ENCODE measurements around the gene C9orf78. TPM values are rescaled to one million over a fixed set of nuclear protein-coding genes. Genes with fewer than 3 reads are reported as not detected.

C9orf78 gene
- total and polyA plus RNA-seq, 2 experiments from 2014 or later: 46.8 to 80.7 TPM

DNA sequence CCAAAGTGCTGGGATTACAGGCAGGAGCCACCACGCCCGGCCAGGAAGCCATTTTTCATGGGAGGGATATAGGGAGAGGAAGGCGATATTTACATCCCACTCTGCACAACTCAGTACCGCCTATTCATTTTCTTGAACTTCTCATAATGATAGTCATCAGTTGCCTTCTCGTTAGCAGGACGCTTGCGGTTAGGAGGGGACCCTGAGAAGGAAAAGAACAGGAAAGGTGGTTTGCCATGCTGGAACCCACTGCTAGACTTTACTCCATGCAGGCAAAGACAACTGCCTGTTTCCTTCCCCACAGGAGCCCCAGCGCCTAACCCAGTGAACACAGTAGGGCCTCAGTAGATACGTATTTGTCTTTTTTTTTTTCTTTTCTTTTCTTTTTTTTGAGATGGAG, 7.0 kb downstream of the C9orf78 start:
- Histone ChIP-seq H3K27me3 (replicated peaks; ENCODE audit: insufficient read depth) (no peaks in the 10 kb centered on the region), H4K20me1 (ENCODE audit: insufficient read depth) (no peaks in the 10 kb centered on the region), H3K4me1 (ENCODE audit: insufficient read depth) (no peaks in the 10 kb centered on the region), H3K9me2 (ENCODE audit: insufficient read depth) (no peaks in the 10 kb centered on the region), H3K27ac (no peak overlapping the region), H3K79me2 (ENCODE audit: insufficient read depth) (peaks cover 5% of the 10 kb centered on the region), H3K4me2 (ENCODE audit: unreplicated experiment) (no peak overlapping the region), H3K9ac (no peak overlapping the region), H3K4me3 (no peak overlapping the region), H3F3A (ENCODE audit: insufficient read depth) (peaks cover 10% of the 10 kb centered on the region; the same call in 1 of the 2 replicates), H3K36me3 (ENCODE audit: low read depth) (peaks cover 31% of the 10 kb centered on the region; the same call in 1 of the 2 replicates), H2AFZ (no peak overlapping the region), H3K9me3 (ENCODE audit: low read depth) (no peaks in the 10 kb centered on the region)
- DNase-seq: no peak
- in situ Hi-C loops (cut with MboI): no loop called here
- 93 to 95% methylated on average over 9 of the region's 9 CpGs for whole genome bisulfite sequencing, 2 experiments (ENCODE audit: low coverage in 1 of 2, low lambda C conversion rate in 2 of 2, missing lambda C conversion rate in 2 of 2)
- TF ChIP-seq EZH2phosphoT487 (IDR thresholded peaks at IDR 0.05; ENCODE audit: insufficient read depth, low read depth) (no peak), EZH2 (IDR thresholded peaks at IDR 0.05; ENCODE audit: insufficient read depth, poor library complexity, severe bottlenecking) (no peak)

DNA sequence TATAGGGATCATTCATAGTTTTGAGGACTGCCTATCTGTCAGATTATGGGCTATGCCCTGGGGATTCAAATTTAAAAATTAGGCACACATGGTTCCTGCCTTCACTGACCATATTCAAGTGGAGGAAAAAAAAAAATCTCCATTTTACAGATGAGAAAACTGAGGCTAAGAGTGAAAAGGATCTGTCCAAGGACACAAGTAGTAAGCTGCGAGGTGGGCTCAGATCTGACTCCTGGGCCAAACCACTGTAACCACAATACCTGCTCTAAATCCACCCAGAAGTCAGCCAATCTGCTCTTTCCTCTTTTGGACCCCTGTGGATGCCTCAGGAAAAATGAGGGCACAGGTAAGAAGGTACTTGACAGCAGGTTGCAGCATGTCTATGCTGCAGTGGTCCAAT, 8.3 kb downstream of the C9orf78 start:
- Histone ChIP-seq H3K4me2 (ENCODE audit: unreplicated experiment) (no peak overlapping the region), H3K79me2 (ENCODE audit: insufficient read depth) (peaks cover 15% of the 10 kb centered on the region), H4K20me1 (ENCODE audit: insufficient read depth) (no peaks in the 10 kb centered on the region), H3K4me1 (ENCODE audit: insufficient read depth) (no peaks in the 10 kb centered on the region), H2AFZ (no peak overlapping the region), H3K9ac (no peak overlapping the region), H3K27me3 (replicated peaks; ENCODE audit: insufficient read depth) (no peaks in the 10 kb centered on the region), H3K4me3 (no peak overlapping the region), H3K36me3 (ENCODE audit: low read depth) (peaks cover 23% of the 10 kb centered on the region; the same call in 1 of the 2 replicates), H3K9me2 (ENCODE audit: insufficient read depth) (no peaks in the 10 kb centered on the region), H3K9me3 (ENCODE audit: low read depth) (no peaks in the 10 kb centered on the region), H3F3A (ENCODE audit: insufficient read depth) (peaks cover 10% of the 10 kb centered on the region; the same call in 1 of the 2 replicates), H3K27ac (no peak overlapping the region)
- WGBS, 2 experiments (ENCODE audit: low coverage in 1 of 2, low lambda C conversion rate in 2 of 2, missing lambda C conversion rate in 2 of 2): 97 to 100% methylated on average over 1 of the region's 1 CpG
- in situ Hi-C loops (cut with MboI): no loop called here
- no peak for TF ChIP-seq EZH2 (IDR thresholded peaks at IDR 0.05; ENCODE audit: insufficient read depth, poor library complexity, severe bottlenecking)
- no peak for TF ChIP-seq EZH2phosphoT487 (IDR thresholded peaks at IDR 0.05; ENCODE audit: insufficient read depth, low read depth)
- DNase-seq: no peak

DNA sequence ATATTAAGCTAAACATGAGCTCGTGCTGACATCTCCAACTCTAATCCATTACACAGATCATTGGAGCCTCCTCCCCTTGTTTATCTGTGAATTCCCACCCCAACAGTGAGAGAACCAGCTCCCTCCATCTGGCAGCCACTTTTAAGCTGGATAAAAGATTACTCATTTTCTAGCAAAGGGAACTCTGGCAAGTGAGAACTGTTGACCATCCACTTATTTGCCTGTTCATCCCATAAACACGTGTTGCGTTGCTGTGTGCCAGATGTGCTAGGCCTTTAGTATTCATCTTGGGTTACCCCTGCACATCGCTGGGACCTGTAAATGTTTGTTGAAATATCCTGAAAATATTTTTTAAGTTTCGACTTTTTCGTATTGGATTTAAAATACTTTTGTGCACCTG, 8.7 kb downstream of the C9orf78 start:
- H3K27me3 ChIP-seq (replicated peaks; ENCODE audit: insufficient read depth): no peaks in the 10 kb centered on the region
- H4K20me1 ChIP-seq (ENCODE audit: insufficient read depth): no peaks in the 10 kb centered on the region
- H3K27ac ChIP-seq: no peak overlapping the region
- H3K4me1 ChIP-seq (ENCODE audit: insufficient read depth): no peaks in the 10 kb centered on the region
- TF ChIP-seq EZH2phosphoT487 (IDR thresholded peaks at IDR 0.05; ENCODE audit: insufficient read depth, low read depth) (no peak), EZH2 (IDR thresholded peaks at IDR 0.05; ENCODE audit: insufficient read depth, poor library complexity, severe bottlenecking) (no peak)
- H3K79me2 ChIP-seq (ENCODE audit: insufficient read depth): peaks cover 19% of the 10 kb centered on the region
- in situ Hi-C loops (cut with MboI): no loop called here
- H3K4me2 ChIP-seq (ENCODE audit: unreplicated experiment): no peak overlapping the region
- peaks cover 10% of the 10 kb centered on the region; the same call in 1 of the 2 replicates for H3F3A ChIP-seq (ENCODE audit: insufficient read depth)
- no peak overlapping the region for H3K9ac ChIP-seq
- peaks cover 24% of the 10 kb centered on the region; the same call in 1 of the 2 replicates for H3K36me3 ChIP-seq (ENCODE audit: low read depth)
- no peak overlapping the region for H2AFZ ChIP-seq
- DNase-seq: peak; percentile 8
- WGBS, 2 experiments (ENCODE audit: low coverage in 1 of 2, low lambda C conversion rate in 2 of 2, missing lambda C conversion rate in 2 of 2): 50 to 55% methylated on average over 6 of the region's 6 CpGs
- no peak overlapping the region for H3K4me3 ChIP-seq
- no peaks in the 10 kb centered on the region for H3K9me3 ChIP-seq (ENCODE audit: low read depth)
- no peaks in the 10 kb centered on the region for H3K9me2 ChIP-seq (ENCODE audit: insufficient read depth)

DNA sequence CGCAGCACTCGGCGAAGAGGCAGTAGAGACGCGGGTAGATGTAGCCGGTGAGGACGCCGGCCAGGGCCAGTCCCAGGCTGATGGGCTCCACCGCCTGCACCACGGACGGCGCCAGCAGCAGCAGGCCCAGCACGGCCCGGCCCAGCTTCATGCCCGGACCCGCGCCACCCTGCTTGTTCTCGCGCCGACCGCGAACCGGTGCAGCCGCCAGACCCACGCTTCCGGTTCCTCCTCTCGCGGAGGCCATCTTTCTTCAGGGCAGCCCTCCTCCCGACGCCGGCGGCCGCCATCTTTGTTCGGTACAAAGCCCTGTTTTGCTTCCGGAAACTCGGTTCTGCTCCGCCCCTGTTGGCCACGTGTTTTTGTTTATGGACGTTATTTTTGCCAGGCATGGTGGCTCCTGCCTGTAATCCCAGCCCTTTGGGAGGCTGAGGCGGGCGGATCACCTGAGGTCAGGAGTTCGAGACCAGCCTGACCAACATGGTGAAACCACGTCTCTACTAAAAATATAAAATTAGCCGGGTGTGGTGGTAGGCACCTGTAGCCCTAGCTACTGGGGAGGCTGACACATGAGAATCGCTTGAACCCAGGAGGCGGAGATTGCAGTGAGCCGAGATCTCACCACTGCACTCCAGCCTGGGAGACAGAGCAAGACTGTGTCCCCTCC, 11.0 kb downstream of the C9orf78 start, which contains the start of gene TOR1A:
Gene TOR1A, minus strand, starts transcription at position 202 of the 667 bp plus-strand sequence. Its CDS starts 51 bp downstream, at position 151.
- no peaks in the 10 kb centered on the region for H3K4me1 ChIP-seq (ENCODE audit: insufficient read depth)
- no peaks in the 10 kb centered on the region for H3K27me3 ChIP-seq (replicated peaks; ENCODE audit: insufficient read depth)
- H3K9ac ChIP-seq: peak within 1 kb of the TSS; percentile 94
- H3K36me3 ChIP-seq (ENCODE audit: low read depth): peaks cover 26% of the 10 kb centered on the region; the same call in 1 of the 2 replicates
- 4 to 5% methylated on average over 47 of the region's 47 CpGs for WGBS, 2 experiments (ENCODE audit: low coverage in 1 of 2, low lambda C conversion rate in 2 of 2, missing lambda C conversion rate in 2 of 2)
- TF ChIP-seq EZH2phosphoT487 (IDR thresholded peaks at IDR 0.05; ENCODE audit: insufficient read depth, low read depth): no peak
- no peak for TF ChIP-seq EZH2 (IDR thresholded peaks at IDR 0.05; ENCODE audit: insufficient read depth, poor library complexity, severe bottlenecking)
- peak within 1 kb of the TSS; percentile 55 for H2AFZ ChIP-seq
- peak within 1 kb of the TSS; percentile 56 for H3K27ac ChIP-seq
- H3K4me2 ChIP-seq (ENCODE audit: unreplicated experiment): peak within 1 kb of the TSS; percentile 88
- H3K79me2 ChIP-seq (ENCODE audit: insufficient read depth): peaks cover 39% of the 10 kb centered on the region
- H3F3A ChIP-seq (ENCODE audit: insufficient read depth): peaks cover 10% of the 10 kb centered on the region; the same call in 1 of the 2 replicates
- no peaks in the 10 kb centered on the region for H3K9me2 ChIP-seq (ENCODE audit: insufficient read depth)
- H3K9me3 ChIP-seq (ENCODE audit: low read depth): no peaks in the 10 kb centered on the region
- in situ Hi-C loops (cut with MboI): no loop called here
- peak within 1 kb of the TSS; percentile 87 for H3K4me3 ChIP-seq
- DNase-seq: peak; percentile 97
- H4K20me1 ChIP-seq (ENCODE audit: insufficient read depth): no peaks in the 10 kb centered on the region
